Stimulated activated naive CD8-positive, alpha-beta T cell treated with anti-CD3 and anti-CD28 coated beads, Interleukin-15, amount 100 ng/mL, for 72 hours (primary cell): ENCODE results near the gene HLA-B.
A peak's percentile ranks its signal among the peaks of the same experiment; 100 is the strongest.

Experiments used
- ATAC-seq: fragments of 150-1000 bp; cut with Tn5 transposase; 2 replicates; pipeline ENCODE4 v1.10.0; 2021; ENCODE audit warnings: mild to moderate bottlenecking, moderate library complexity
- DNase-seq, 2 donors: peaks; one replicate each; pipeline ENCODE4 v3.0.0; 2021 to 2022
- H3K27ac Mint-ChIP-seq, 2 donors: one replicate each; pipeline ENCODE4 v1.8.0; 2022; ENCODE audit warnings: mild to moderate bottlenecking in 2 of 2, mixed read lengths in 2 of 2, moderate library complexity in 2 of 2
- H3K27me3 Mint-ChIP-seq: one replicate; pipeline ENCODE4 v1.8.0; 2022; ENCODE audit warnings: mixed read lengths
- H3K4me1 Mint-ChIP-seq: one replicate; pipeline ENCODE4 v1.8.0; 2022; ENCODE audit warnings: mild to moderate bottlenecking, mixed read lengths
- H3K4me3 Mint-ChIP-seq, 2 donors: one replicate each; pipeline ENCODE4 v1.8.0; 2022; ENCODE audit warnings: mild to moderate bottlenecking in 2 of 2, mixed read lengths in 2 of 2, moderate library complexity in 1 of 2
- H3K9me3 Mint-ChIP-seq, 2 donors: one replicate each; pipeline ENCODE4 v1.8.0; 2022; ENCODE audit warnings: mixed read lengths in 2 of 2

Gene HLA-B

DNA sequence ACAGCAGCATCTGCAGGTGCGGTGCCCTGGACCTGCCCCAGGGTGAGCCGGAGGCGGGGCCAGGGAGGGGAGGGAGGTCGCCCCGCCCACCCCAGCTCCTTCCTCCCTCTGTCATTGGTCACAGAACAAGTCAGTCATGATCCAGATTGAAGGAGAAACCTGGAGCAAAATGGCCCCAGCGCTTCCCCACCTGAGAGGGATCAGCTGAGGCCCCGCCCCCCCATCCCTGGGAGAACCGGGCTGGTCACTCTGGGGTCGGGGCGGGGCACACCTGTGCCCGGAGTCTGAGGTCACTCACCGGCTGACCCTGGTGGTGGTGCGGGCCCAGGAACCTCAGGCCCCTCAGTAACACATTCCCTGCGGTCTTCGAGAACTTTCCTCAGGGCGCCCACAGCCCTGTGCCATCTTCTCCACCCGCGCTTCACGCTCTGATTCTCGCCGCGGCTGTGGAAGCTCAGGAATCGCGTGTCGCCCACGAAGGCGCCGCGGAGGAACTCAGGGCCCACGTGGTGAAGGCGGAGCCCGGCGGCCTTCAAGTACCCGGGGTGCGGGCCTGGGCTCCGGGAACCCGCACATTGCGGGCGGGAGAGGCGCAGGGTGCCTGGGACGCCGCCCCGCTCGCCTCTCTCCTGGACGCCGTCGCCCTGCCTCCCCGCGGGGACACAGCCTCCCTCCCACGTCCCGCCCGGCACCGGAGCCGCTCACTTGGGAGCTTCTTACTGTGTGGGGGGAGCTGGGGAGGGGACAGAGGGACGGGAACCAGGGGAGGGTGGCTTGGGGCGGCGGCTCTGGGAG is 48.7 kb downstream of the HLA-B start:
- Mint-ChIP-seq H3K4me1 (peaks cover 14% of the 10 kb centered on the region), H3K27me3 (peaks cover 34% of the 10 kb centered on the region), H3K27ac (peak overlapping the region; percentile 58 to 94), H3K9me3 (no peaks in the 10 kb centered on the region), H3K4me3 (peak overlapping the region; percentile 91 to 94)
- ATAC-seq (peak; percentile 93), DNase-seq (peak; percentile 73 to 76)

DNA sequence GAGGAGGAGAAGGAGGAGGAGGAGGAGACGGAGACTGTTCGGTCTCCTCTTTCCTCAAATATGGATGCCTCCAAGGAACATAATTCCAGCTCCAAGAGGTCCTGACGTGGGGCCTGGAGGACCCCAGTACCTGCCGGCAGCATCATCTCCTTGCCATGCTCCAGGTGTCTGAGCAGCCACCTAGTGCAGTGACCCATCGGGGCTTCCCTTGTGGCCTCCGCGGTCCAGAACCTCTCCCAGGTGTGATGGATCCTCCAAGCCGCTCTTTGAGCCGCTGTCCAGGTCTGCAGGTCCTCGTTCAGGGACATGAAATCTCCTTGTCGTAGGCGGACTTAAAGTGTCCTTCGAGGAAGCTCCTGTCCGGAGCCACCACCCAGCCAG is 49.3 kb downstream of the HLA-B start:
- Mint-ChIP-seq H3K27ac (peak overlapping the region in 1 of 2 donors; percentile 54), H3K4me1 (peaks cover 14% of the 10 kb centered on the region), H3K27me3 (peaks cover 33% of the 10 kb centered on the region), H3K9me3 (no peaks in the 10 kb centered on the region), H3K4me3 (peak overlapping the region; percentile 91 to 94)
- ATAC-seq, result no peak
- DNase-seq, result no peak

DNA sequence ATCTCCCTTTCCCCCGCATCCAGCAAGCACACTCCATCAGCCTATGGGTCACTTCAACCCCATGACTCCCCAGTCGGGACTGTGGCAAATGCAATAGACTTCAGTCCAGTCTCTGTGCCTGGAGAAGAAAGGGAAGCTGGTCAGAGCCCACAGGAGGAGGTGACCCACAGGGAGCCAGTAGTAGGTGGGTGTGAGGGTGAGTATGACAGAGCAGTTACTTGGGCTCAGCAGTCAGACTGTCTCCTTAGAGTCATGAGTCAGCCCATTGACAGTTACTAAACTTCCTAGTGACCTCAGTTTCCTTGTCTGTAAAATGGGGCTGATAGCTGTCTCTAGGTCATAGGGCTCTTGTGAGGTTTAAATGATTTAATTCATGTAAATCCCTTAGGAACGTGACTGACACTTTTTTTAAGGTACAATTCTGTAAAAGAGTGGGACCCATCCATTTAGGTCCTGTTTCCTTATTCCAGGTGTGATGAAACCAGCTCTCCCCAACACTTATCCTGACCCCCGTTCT is 51.2 kb downstream of the HLA-B start:
- H3K27ac Mint-ChIP-seq, result no peak overlapping the region
- peaks cover 27% of the 10 kb centered on the region for H3K27me3 Mint-ChIP-seq
- ATAC-seq, result no peak

DNA sequence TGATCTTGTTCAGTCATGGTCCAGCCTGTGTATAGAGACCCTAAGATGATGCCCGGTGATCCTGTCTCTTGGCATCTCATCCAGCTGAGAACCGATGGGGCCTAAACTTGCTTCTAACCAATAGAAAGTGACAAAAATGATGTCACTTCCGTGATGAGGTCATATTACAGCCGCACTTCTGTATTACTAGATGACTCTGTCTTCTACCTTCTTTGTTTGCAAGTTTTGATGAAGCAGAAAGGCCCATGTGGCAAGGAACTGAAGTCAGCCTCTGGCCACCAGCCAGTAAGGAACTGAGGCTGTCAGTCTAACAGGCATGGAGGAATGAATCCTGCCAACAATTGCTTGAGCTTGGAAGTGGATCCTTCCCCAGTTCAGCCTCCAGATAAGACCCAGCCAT is 52.3 kb downstream of the HLA-B start:
- Mint-ChIP-seq H3K9me3 (no peaks in the 10 kb centered on the region), H3K4me1 (peaks cover 14% of the 10 kb centered on the region), H3K27me3 (peaks cover 24% of the 10 kb centered on the region), H3K27ac (no peak overlapping the region), H3K4me3 (no peak overlapping the region)
- DNase-seq, result no peak
- no peak for ATAC-seq

More for the DNA sequence above, 51.2 kb downstream of the HLA-B start:
- no peak overlapping the region for H3K4me3 Mint-ChIP-seq
- H3K4me1 Mint-ChIP-seq, result peaks cover 14% of the 10 kb centered on the region
- no peak for DNase-seq
- H3K9me3 Mint-ChIP-seq, result no peaks in the 10 kb centered on the region
